ENCODE results near the gene CSGALNACT2. TPM values are rescaled to one million over a fixed set of nuclear protein-coding genes. Genes with fewer than 3 reads are reported as not detected.

Gene CSGALNACT2
- total RNA-seq, 1 experiment from 2014 or later: 5.1 TPM

- ATAC-seq: no peak
- Mint-ChIP-seq H3K27me3 (ENCODE audit: low read depth) (peaks cover 8% of the 10 kb centered on the region), H3K36me3 (no peaks in the 10 kb centered on the region), H3K27ac (no peak overlapping the region), H3K4me3 (no peak overlapping the region), H3K9me3 (no peaks in the 10 kb centered on the region), H3K4me1 (peaks cover 4% of the 10 kb centered on the region; the same call in 1 of the 2 replicates)
- POLR2A ChIA-PET: interaction anchor here (0.5 kb wide), 1 partner anchor 14 kb away, joined by 6 read pairs; no protein-coding TSS in a partner anchor
- DNase-seq (ENCODE audit: low spot score): no peak
- TF ChIP-seq JAZF1 (CRISPR knock-in tag; IDR thresholded peaks at IDR 0.05) (no peak), FOXJ3 (CRISPR knock-in tag; IDR thresholded peaks at IDR 0.05; ENCODE audit: borderline replicate concordance) (no peak), ZNF219 (CRISPR knock-in tag; IDR thresholded peaks at IDR 0.05; ENCODE audit: borderline replicate concordance) (no peak), NR3C1 (CRISPR knock-in tag; conservative IDR thresholded peaks at IDR 0.05; ENCODE audit: low read depth) (no peak), USF1 (CRISPR knock-in tag; IDR thresholded peaks at IDR 0.05) (no peak), SMAD3 (CRISPR knock-in tag; IDR thresholded peaks at IDR 0.05; ENCODE audit: borderline replicate concordance) (no peak), EMX1 (CRISPR knock-in tag; IDR thresholded peaks at IDR 0.05) (no peak), ZBTB21 (CRISPR knock-in tag; IDR thresholded peaks at IDR 0.05; ENCODE audit: borderline replicate concordance) (no peak), AR (CRISPR knock-in tag; IDR thresholded peaks at IDR 0.05) (no peak), NR1H2 (CRISPR knock-in tag; IDR thresholded peaks at IDR 0.05) (no peak), AFF4 (CRISPR knock-in tag; IDR thresholded peaks at IDR 0.05; ENCODE audit: borderline replicate concordance) (no peak), ZNF425 (CRISPR knock-in tag; conservative IDR thresholded peaks at IDR 0.05) (no peak), IRF1 (CRISPR knock-in tag; IDR thresholded peaks at IDR 0.05) (no peak), HMGXB4 (CRISPR knock-in tag; IDR thresholded peaks at IDR 0.05) (no peak), ATF2 (CRISPR knock-in tag; IDR thresholded peaks at IDR 0.05; ENCODE audit: borderline replicate concordance, low read depth) (no peak), TP53 (CRISPR knock-in tag; IDR thresholded peaks at IDR 0.05) (no peak)
- CTCF ChIA-PET: no interaction called here
These were observed 6.3 kb upstream of the CSGALNACT2 start for GRCh38 chr10:43131906-43132305.
